GM23338 (cell line): ENCODE data around the gene ADD1. TPM values are rescaled to one million over a fixed set of nuclear protein-coding genes. Genes with fewer than 3 reads are reported as not detected.

Experiments used
- ATAC-seq: fragments of 200-7000 bp; cut with Tn5 transposase; 3 replicates; pipeline ENCODE4 v1.9.1; 2020
- DNase-seq: peaks from one replicate; pipeline ENCODE4 v3.0.0-alpha.2; 2015; ENCODE audit warnings: low spot score
- H2AFZ ChIP-seq: fragments of 200-600 bp; sonication (generic); 2 replicates; pipeline ENCODE4 v1.8.0; 2016; ENCODE audit warnings: antibody characterized with exemption, mild to moderate bottlenecking, moderate library complexity
- H3F3A ChIP-seq: fragments of 200-600 bp; sonication (generic); replicated peaks from 2 replicates; pipeline ENCODE4 v1.8.0; 2017; ENCODE audit warnings: antibody characterized with exemption, mixed run types, low read depth
- H3K27ac ChIP-seq: fragments of 200-600 bp; sonication (generic); 2 replicates; pipeline ENCODE4 v1.6.1; 2016; ENCODE audit warnings: low read depth
- H3K27me3 ChIP-seq: fragments of 200-600 bp; sonication (generic); 2 replicates; pipeline ENCODE4 v1.8.0; 2016; ENCODE audit warnings: mild to moderate bottlenecking, mixed run types, moderate library complexity; ENCODE audit not compliant: insufficient read depth
- H3K36me3 ChIP-seq: fragments of 200-600 bp; sonication (generic); 2 replicates; pipeline ENCODE4 v1.8.0; 2016; ENCODE audit warnings: mild to moderate bottlenecking; ENCODE audit not compliant: insufficient read depth
- H3K4me1 ChIP-seq: fragments of 200-600 bp; sonication (generic); 2 replicates; pipeline ENCODE4 v1.8.0; 2016; ENCODE audit warnings: mild to moderate bottlenecking, moderate library complexity; ENCODE audit not compliant: insufficient read depth
- H3K4me2 ChIP-seq: fragments of 200-600 bp; sonication (generic); 2 replicates; pipeline ENCODE4 v1.7.1; 2017; ENCODE audit warnings: mixed run types
- H3K4me3 ChIP-seq: fragments of 200-600 bp; sonication (generic); 2 replicates; pipeline ENCODE4 v1.6.1; 2016; ENCODE audit warnings: mixed run types
- H3K79me2 ChIP-seq: fragments of 200-600 bp; sonication (generic); replicated peaks from 2 replicates; pipeline ENCODE4 v1.8.0; 2017; ENCODE audit warnings: mild to moderate bottlenecking; ENCODE audit not compliant: insufficient read depth
- H3K9me2 ChIP-seq: fragments of 200-600 bp; sonication (generic); 2 replicates; pipeline ENCODE4 v1.8.0; 2017; ENCODE audit not compliant: insufficient read depth
- H4K20me1 ChIP-seq: fragments of 200-600 bp; sonication (generic); replicated peaks from 2 replicates; pipeline ENCODE4 v1.8.0; 2017; ENCODE audit warnings: mild to moderate bottlenecking; ENCODE audit not compliant: insufficient read depth
- H3K27ac Mint-ChIP-seq: 2 replicates; pipeline ENCODE4 v1.8.0; 2020; ENCODE audit warnings: inconsistent platforms, mild to moderate bottlenecking, moderate library complexity, mixed read lengths
- H3K27me3 Mint-ChIP-seq: 3 replicates; pipeline ENCODE4 v1.8.0; 2022; ENCODE audit warnings: low read depth, mild to moderate bottlenecking, moderate library complexity, mixed read lengths, inconsistent platforms; ENCODE audit not compliant: insufficient read depth, poor library complexity
- H3K36me3 Mint-ChIP-seq: 3 replicates; pipeline ENCODE4 v1.8.0; 2021; ENCODE audit warnings: low read depth, mild to moderate bottlenecking, inconsistent platforms, moderate library complexity, mixed read lengths
- H3K4me1 Mint-ChIP-seq: 3 replicates; pipeline ENCODE4 v1.8.0; 2020; ENCODE audit warnings: mild to moderate bottlenecking, inconsistent platforms, mixed read lengths
- H3K4me3 Mint-ChIP-seq: 3 replicates; pipeline ENCODE4 v1.8.0; 2021; ENCODE audit warnings: moderate library complexity, mild to moderate bottlenecking, inconsistent platforms, mixed read lengths
- H3K9me3 Mint-ChIP-seq: 3 replicates; pipeline ENCODE4 v1.8.0; 2020; ENCODE audit warnings: moderate library complexity, mild to moderate bottlenecking, inconsistent platforms, mixed read lengths
- CREB1 ChIP-seq: fragments of 250-450 bp; sonication (Bioruptor Pico); IDR thresholded peaks from 2 replicates; pipeline ENCODE4 v1.5.0; 2020; ENCODE audit warnings: low read depth, mild to moderate bottlenecking, moderate library complexity
- EZH2 ChIP-seq: fragments of 200-600 bp; sonication (generic); IDR thresholded peaks from one replicate; pipeline ENCODE4 v1.8.0; 2017; ENCODE audit warnings: antibody characterized with exemption, mild to moderate bottlenecking, low read depth; ENCODE audit not compliant: unreplicated experiment
- EZH2phosphoT487 ChIP-seq: fragments of 200-600 bp; sonication (generic); IDR thresholded peaks from one replicate; pipeline ENCODE4 v1.8.1; 2018; ENCODE audit warnings: antibody characterized with exemption; ENCODE audit not compliant: unreplicated experiment
- JUNB ChIP-seq: IDR thresholded peaks from one replicate; pipeline ENCODE4 v1.6.1; 2016; ENCODE audit warnings: antibody characterized with exemption; ENCODE audit not compliant: unreplicated experiment
- NANOG ChIP-seq: IDR thresholded peaks from 2 replicates; pipeline ENCODE4 v1.6.1; 2016; ENCODE audit warnings: antibody characterized with exemption, borderline replicate concordance
- POLR2AphosphoS5 ChIP-seq: IDR thresholded peaks from 2 replicates; pipeline ENCODE4 v1.6.1; 2016; ENCODE audit warnings: antibody characterized with exemption, low read depth
- STAT1 ChIP-seq: IDR thresholded peaks from one replicate; pipeline ENCODE4 v1.6.1; 2016; ENCODE audit warnings: antibody characterized with exemption; ENCODE audit not compliant: unreplicated experiment
- ZNF114 ChIP-seq: fragments of 250-450 bp; sonication (Bioruptor Pico); IDR thresholded peaks from 2 replicates; pipeline ENCODE4 v1.5.0; 2020; ENCODE audit warnings: mild to moderate bottlenecking, moderate library complexity
- ZNF331 ChIP-seq: fragments of 250-450 bp; sonication (Bioruptor Pico); IDR thresholded peaks from 2 replicates; pipeline ENCODE4 v1.5.0; 2020; ENCODE audit warnings: low read depth, mild to moderate bottlenecking, moderate library complexity
- polyA plus RNA-seq: library from polyadenylated mRNA; unstranded; fragments of >200 nt; fragmentation: Nextera tagmentation; extraction: Ambion mirVana; gene quantifications from 2 replicates; pipeline ENCODE4 v1.2.1, GENCODE V29; 2016
- total RNA-seq: library from RNA; depleted of rRNA; stranded (reverse); fragments of >200 nt; shearing (Covaris generic); gene quantifications from 2 replicates; pipeline ENCODE4 v1.2.3, GENCODE V29; 2014
- TF ChIP-seq, protein P1 (sequence below): IDR thresholded peaks from 2 replicates; pipeline ENCODE4 v1.6.1; 2016; ENCODE audit warnings: antibody characterized with exemption
- TF ChIP-seq, protein P2 (sequence below): fragments of 250-450 bp; sonication (Bioruptor Pico); IDR thresholded peaks from 2 replicates; pipeline ENCODE4 v1.5.0; 2020; ENCODE audit warnings: mild to moderate bottlenecking, moderate library complexity
- TF ChIP-seq, protein P3 (sequence below): IDR thresholded peaks from one replicate; pipeline ENCODE4 v1.6.1; 2018; ENCODE audit warnings: antibody characterized with exemption; ENCODE audit not compliant: unreplicated experiment
- TF ChIP-seq, protein P4 (sequence below), 2 experiments: fragments of 200-600 bp in 1 of 2; sonication (generic) in 1 of 2; conservative IDR thresholded peaks; 2 replicates each; pipeline versions ENCODE4 v1.5.1 to v1.6.1; 2016 to 2017; ENCODE audit warnings: antibody characterized with exemption in 2 of 2, low read depth in 2 of 2, mild to moderate bottlenecking in 2 of 2, moderate library complexity in 1 of 2

ADD1 gene
- total and polyA plus RNA-seq, 2 experiments from 2014 or later: 126 to 144 TPM

DNA sequence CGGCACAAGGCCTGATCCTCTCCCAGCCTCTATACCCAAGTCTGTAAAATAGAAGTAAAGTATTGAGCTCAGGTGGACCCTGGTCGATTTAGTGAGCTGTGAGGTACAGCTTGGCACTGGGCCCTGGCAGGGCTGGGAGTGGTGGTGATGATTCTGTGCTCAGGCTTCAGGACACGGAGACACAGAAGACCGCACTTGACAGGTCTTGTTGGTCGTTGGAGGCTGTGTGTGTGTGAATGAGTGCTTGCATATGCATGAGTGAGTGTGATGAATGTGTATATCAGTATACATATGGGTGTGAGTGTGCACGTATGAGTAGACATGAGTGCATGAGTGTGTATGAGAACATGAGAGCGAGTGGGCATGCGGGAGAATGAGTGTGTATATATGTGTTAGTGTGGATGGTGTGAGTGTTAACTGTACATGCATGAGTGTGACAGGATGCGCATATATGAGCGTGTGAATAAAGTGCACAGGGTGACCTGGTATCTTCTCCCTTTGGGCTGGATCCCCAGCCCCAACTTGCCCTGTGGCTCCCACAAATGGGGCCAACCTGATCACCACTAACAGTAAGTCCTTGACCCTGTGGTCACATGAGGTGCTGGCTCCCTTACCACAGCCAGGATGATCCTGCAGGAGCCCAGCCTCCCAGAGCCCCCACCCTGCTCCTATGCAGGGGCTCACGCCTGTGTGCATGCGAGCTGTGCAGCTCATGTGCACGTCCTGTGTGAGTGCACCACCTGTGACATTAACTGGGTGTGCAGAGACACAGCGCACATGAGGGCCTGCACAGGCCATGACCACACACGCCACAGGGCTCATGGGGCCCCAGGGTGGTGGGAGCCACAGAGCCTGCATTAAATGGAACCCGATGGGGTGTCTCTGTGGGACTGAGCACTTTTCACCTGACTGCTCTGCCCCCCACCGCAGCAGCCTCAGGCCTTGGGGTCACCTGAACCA is 29.9 kb upstream of the ADD1 start:
- Mint-ChIP-seq H3K4me1 (peaks cover 37% of the 10 kb centered on the region), H3K9me3 (peaks cover 3% of the 10 kb centered on the region; the same call in 1 of the 3 replicates)

More for the DNA sequence above, 29.9 kb upstream of the ADD1 start:
- ATAC-seq (no peak), DNase-seq (no peak)
- Histone ChIP-seq H2AFZ (no peak overlapping the region), H3K36me3 (no peaks in the 10 kb centered on the region), H3K27ac (no peak overlapping the region), H3K4me2 (no peak overlapping the region), H4K20me1 (no peaks in the 10 kb centered on the region), H3K27me3 (no peaks in the 10 kb centered on the region), H3F3A (0 out of 2 replicates have a peak, but pooled peaks cover 4% of the 10 kb centered on the region), H3K4me3 (no peak overlapping the region), H3K79me2 (peaks cover under 1% of the 10 kb centered on the region; the same call in 1 of the 2 replicates), H3K4me1 (peaks cover 7% of the 10 kb centered on the region), H3K9me2 (no peaks in the 10 kb centered on the region)
- H3K4me3 Mint-ChIP-seq: no peak overlapping the region
- no peak overlapping the region for H3K27ac Mint-ChIP-seq
- TF ChIP-seq ZNF114 (CRISPR knock-in tag): no peak
- no peak for TF ChIP-seq STAT1
- no peak for TF ChIP-seq POLR2AphosphoS5
- TF ChIP-seq CREB1 (CRISPR knock-in tag): no peak
- TF ChIP-seq JUNB: no peak
- no peak for TF ChIP-seq EZH2phosphoT487
- TF ChIP-seq, protein P1, sequence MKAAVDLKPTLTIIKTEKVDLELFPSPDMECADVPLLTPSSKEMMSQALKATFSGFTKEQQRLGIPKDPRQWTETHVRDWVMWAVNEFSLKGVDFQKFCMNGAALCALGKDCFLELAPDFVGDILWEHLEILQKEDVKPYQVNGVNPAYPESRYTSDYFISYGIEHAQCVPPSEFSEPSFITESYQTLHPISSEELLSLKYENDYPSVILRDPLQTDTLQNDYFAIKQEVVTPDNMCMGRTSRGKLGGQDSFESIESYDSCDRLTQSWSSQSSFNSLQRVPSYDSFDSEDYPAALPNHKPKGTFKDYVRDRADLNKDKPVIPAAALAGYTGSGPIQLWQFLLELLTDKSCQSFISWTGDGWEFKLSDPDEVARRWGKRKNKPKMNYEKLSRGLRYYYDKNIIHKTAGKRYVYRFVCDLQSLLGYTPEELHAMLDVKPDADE: no peak
- TF ChIP-seq, protein P2, sequence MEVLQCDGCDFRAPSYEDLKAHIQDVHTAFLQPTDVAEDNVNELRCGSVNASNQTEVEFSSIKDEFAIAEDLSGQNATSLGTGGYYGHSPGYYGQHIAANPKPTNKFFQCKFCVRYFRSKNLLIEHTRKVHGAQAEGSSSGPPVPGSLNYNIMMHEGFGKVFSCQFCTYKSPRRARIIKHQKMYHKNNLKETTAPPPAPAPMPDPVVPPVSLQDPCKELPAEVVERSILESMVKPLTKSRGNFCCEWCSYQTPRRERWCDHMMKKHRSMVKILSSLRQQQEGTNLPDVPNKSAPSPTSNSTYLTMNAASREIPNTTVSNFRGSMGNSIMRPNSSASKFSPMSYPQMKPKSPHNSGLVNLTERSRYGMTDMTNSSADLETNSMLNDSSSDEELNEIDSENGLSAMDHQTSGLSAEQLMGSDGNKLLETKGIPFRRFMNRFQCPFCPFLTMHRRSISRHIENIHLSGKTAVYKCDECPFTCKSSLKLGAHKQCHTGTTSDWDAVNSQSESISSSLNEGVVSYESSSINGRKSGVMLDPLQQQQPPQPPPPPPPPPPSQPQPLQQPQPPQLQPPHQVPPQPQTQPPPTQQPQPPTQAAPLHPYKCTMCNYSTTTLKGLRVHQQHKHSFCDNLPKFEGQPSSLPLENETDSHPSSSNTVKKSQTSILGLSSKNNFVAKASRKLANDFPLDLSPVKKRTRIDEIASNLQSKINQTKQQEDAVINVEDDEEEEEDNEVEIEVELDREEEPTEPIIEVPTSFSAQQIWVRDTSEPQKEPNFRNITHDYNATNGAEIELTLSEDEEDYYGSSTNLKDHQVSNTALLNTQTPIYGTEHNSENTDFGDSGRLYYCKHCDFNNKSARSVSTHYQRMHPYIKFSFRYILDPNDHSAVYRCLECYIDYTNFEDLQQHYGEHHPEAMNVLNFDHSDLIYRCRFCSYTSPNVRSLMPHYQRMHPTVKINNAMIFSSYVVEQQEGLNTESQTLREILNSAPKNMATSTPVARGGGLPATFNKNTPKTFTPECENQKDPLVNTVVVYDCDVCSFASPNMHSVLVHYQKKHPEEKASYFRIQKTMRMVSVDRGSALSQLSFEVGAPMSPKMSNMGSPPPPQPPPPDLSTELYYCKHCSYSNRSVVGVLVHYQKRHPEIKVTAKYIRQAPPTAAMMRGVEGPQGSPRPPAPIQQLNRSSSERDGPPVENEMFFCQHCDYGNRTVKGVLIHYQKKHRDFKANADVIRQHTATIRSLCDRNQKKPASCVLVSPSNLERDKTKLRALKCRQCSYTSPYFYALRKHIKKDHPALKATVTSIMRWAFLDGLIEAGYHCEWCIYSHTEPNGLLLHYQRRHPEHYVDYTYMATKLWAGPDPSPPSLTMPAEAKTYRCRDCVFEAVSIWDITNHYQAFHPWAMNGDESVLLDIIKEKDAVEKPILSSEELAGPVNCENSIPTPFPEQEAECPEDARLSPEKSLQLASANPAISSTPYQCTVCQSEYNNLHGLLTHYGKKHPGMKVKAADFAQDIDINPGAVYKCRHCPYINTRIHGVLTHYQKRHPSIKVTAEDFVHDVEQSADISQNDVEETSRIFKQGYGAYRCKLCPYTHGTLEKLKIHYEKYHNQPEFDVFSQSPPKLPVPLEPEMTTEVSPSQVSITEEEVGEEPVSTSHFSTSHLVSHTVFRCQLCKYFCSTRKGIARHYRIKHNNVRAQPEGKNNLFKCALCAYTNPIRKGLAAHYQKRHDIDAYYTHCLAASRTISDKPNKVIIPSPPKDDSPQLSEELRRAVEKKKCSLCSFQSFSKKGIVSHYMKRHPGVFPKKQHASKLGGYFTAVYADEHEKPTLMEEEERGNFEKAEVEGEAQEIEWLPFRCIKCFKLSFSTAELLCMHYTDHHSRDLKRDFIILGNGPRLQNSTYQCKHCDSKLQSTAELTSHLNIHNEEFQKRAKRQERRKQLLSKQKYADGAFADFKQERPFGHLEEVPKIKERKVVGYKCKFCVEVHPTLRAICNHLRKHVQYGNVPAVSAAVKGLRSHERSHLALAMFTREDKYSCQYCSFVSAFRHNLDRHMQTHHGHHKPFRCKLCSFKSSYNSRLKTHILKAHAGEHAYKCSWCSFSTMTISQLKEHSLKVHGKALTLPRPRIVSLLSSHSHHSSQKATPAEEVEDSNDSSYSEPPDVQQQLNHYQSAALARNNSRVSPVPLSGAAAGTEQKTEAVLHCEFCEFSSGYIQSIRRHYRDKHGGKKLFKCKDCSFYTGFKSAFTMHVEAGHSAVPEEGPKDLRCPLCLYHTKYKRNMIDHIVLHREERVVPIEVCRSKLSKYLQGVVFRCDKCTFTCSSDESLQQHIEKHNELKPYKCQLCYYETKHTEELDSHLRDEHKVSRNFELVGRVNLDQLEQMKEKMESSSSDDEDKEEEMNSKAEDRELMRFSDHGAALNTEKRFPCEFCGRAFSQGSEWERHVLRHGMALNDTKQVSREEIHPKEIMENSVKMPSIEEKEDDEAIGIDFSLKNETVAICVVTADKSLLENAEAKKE (CRISPR knock-in tag): no peak
- TF ChIP-seq, protein P3, sequence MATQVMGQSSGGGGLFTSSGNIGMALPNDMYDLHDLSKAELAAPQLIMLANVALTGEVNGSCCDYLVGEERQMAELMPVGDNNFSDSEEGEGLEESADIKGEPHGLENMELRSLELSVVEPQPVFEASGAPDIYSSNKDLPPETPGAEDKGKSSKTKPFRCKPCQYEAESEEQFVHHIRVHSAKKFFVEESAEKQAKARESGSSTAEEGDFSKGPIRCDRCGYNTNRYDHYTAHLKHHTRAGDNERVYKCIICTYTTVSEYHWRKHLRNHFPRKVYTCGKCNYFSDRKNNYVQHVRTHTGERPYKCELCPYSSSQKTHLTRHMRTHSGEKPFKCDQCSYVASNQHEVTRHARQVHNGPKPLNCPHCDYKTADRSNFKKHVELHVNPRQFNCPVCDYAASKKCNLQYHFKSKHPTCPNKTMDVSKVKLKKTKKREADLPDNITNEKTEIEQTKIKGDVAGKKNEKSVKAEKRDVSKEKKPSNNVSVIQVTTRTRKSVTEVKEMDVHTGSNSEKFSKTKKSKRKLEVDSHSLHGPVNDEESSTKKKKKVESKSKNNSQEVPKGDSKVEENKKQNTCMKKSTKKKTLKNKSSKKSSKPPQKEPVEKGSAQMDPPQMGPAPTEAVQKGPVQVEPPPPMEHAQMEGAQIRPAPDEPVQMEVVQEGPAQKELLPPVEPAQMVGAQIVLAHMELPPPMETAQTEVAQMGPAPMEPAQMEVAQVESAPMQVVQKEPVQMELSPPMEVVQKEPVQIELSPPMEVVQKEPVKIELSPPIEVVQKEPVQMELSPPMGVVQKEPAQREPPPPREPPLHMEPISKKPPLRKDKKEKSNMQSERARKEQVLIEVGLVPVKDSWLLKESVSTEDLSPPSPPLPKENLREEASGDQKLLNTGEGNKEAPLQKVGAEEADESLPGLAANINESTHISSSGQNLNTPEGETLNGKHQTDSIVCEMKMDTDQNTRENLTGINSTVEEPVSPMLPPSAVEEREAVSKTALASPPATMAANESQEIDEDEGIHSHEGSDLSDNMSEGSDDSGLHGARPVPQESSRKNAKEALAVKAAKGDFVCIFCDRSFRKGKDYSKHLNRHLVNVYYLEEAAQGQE: no peak
- no peak for TF ChIP-seq ZNF331 (CRISPR knock-in tag)
- TF ChIP-seq EZH2: no peak
- TF ChIP-seq, protein P4, sequence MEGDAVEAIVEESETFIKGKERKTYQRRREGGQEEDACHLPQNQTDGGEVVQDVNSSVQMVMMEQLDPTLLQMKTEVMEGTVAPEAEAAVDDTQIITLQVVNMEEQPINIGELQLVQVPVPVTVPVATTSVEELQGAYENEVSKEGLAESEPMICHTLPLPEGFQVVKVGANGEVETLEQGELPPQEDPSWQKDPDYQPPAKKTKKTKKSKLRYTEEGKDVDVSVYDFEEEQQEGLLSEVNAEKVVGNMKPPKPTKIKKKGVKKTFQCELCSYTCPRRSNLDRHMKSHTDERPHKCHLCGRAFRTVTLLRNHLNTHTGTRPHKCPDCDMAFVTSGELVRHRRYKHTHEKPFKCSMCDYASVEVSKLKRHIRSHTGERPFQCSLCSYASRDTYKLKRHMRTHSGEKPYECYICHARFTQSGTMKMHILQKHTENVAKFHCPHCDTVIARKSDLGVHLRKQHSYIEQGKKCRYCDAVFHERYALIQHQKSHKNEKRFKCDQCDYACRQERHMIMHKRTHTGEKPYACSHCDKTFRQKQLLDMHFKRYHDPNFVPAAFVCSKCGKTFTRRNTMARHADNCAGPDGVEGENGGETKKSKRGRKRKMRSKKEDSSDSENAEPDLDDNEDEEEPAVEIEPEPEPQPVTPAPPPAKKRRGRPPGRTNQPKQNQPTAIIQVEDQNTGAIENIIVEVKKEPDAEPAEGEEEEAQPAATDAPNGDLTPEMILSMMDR (conservative IDR thresholded peaks at IDR 0.05; ENCODE audit: low read depth in 2 of 2): no peak
- TF ChIP-seq NANOG: no peak
- peaks cover 12% of the 10 kb centered on the region for H3K27me3 Mint-ChIP-seq
- H3K36me3 Mint-ChIP-seq: no peaks in the 10 kb centered on the region; the same call in 2 of the 3 replicates
